CD14-positive monocyte (primary cell): Measurements from ENCODE around the gene ERG. TPM values are rescaled to one million over a fixed set of nuclear protein-coding genes. Genes with fewer than 3 reads are reported as not detected.
A peak's percentile ranks its signal among the peaks of the same experiment; 100 is the strongest.

Source experiments
- DNase-seq, 3 donors: peaks; one replicate each; pipeline ENCODE4 v3.0.0-alpha.2; 2011 to 2022
- H2AFZ ChIP-seq: 2 replicates; pipeline ENCODE4 v1.6.0; 2012; ENCODE audit warnings: mild to moderate bottlenecking, low read depth, low read length, inconsistent platforms; ENCODE audit not compliant: insufficient read depth, poor library complexity, severe bottlenecking
- H3K27ac ChIP-seq, 2 donors: 1 replicate in 1 of 2; 2 replicates in 1 of 2; pipeline ENCODE4 v1.5.1; 2012 to 2013; ENCODE audit warnings: low read length in 2 of 2, control low read depth in 1 of 2, inconsistent platforms in 1 of 2, low read depth in 1 of 2, mild to moderate bottlenecking in 1 of 2
- H3K27me3 ChIP-seq, 2 donors: one replicate each; pipeline versions ENCODE4 v1.6.0 to v1.6.1; 2011 to 2013; ENCODE audit warnings: low read length in 2 of 2; ENCODE audit not compliant: control insufficient read depth in 2 of 2, insufficient read depth in 2 of 2
- H3K36me3 ChIP-seq, 2 donors: replicated peaks in 1 of 2; 1 replicate in 1 of 2; 2 replicates in 1 of 2; pipeline versions ENCODE4 v1.5.1 to v1.6.1; 2012 to 2013; ENCODE audit warnings: low read length in 2 of 2, control low read depth in 1 of 2, inconsistent platforms in 1 of 2, mild to moderate bottlenecking in 1 of 2; ENCODE audit not compliant: insufficient read depth in 2 of 2, control insufficient read depth in 1 of 2
- H3K4me1 ChIP-seq, 2 donors: 1 replicate in 1 of 2; 2 replicates in 1 of 2; pipeline versions ENCODE4 v1.5.1 to v1.6.1; 2012 to 2013; ENCODE audit warnings: low read length in 2 of 2, control low read depth in 1 of 2, inconsistent platforms in 1 of 2, mild to moderate bottlenecking in 1 of 2, moderate library complexity in 1 of 2; ENCODE audit not compliant: insufficient read depth in 2 of 2, control insufficient read depth in 1 of 2
- H3K4me2 ChIP-seq: replicated peaks from 2 replicates; pipeline ENCODE3; 2012; ENCODE audit warnings: low read length, moderate library complexity, mild to moderate bottlenecking; ENCODE audit not compliant: poor library complexity, severe bottlenecking; ENCODE audit errors: extremely low read depth
- H3K4me3 ChIP-seq, 3 experiments: fragments of 200-600 bp in 1 of 3; sonication (generic) in 1 of 3; replicated peaks in 1 of 3; 1 replicate in 2 of 3; 2 replicates in 1 of 3; pipeline ENCODE4 v1.5.1; 2011 to 2013; ENCODE audit warnings: low read length in 3 of 3, mild to moderate bottlenecking in 3 of 3, control low read depth in 2 of 3, low read depth in 2 of 3, inconsistent platforms in 1 of 3, moderate library complexity in 1 of 3
- H3K79me2 ChIP-seq: 2 replicates; pipeline ENCODE4 v1.6.0; 2012; ENCODE audit warnings: mild to moderate bottlenecking, control low read depth, inconsistent platforms, low read length, moderate library complexity; ENCODE audit not compliant: insufficient read depth
- H3K9ac ChIP-seq: 2 replicates; pipeline ENCODE4 v1.6.0; 2017; ENCODE audit warnings: low read length, mild to moderate bottlenecking; ENCODE audit not compliant: insufficient read depth, poor library complexity, severe bottlenecking
- H3K9me3 ChIP-seq, 2 donors: replicated peaks in 1 of 2; 1 replicate in 1 of 2; 2 replicates in 1 of 2; pipeline versions ENCODE4 v1.5.1 to v1.6.1; 2012 to 2013; ENCODE audit warnings: low read length in 2 of 2, control low read depth in 1 of 2; ENCODE audit not compliant: control insufficient read depth in 1 of 2, insufficient read depth in 1 of 2
- H4K20me1 ChIP-seq: 2 replicates; pipeline ENCODE4 v1.6.0; 2012; ENCODE audit warnings: mild to moderate bottlenecking, low read length, control low read depth, moderate library complexity; ENCODE audit not compliant: insufficient read depth
- H3K27ac Mint-ChIP-seq, 7 donors: one replicate each; pipeline ENCODE4 v1.8.0; 2020; ENCODE audit warnings: mild to moderate bottlenecking in 7 of 7, mixed read lengths in 7 of 7, moderate library complexity in 6 of 7, inconsistent platforms in 2 of 7
- H3K27me3 Mint-ChIP-seq, 3 donors: one replicate each; pipeline ENCODE4 v1.8.0; 2021 to 2022; ENCODE audit warnings: low read depth in 3 of 3, mild to moderate bottlenecking in 3 of 3, mixed read lengths in 3 of 3, moderate library complexity in 3 of 3, inconsistent platforms in 1 of 3
- H3K36me3 Mint-ChIP-seq, 2 donors: one replicate each; pipeline ENCODE4 v1.8.0; 2020; ENCODE audit warnings: mixed read lengths in 2 of 2, inconsistent platforms in 1 of 2, mild to moderate bottlenecking in 1 of 2
- H3K4me1 Mint-ChIP-seq: one replicate; pipeline ENCODE4 v1.8.0; 2020; ENCODE audit warnings: mild to moderate bottlenecking, mixed read lengths
- H3K4me3 Mint-ChIP-seq, 2 donors: one replicate each; pipeline ENCODE4 v1.8.0; 2020; ENCODE audit warnings: mild to moderate bottlenecking in 2 of 2, mixed read lengths in 2 of 2, moderate library complexity in 1 of 2
- H3K9me3 Mint-ChIP-seq, 7 donors: one replicate each; pipeline ENCODE4 v1.8.0; 2020 to 2022; ENCODE audit warnings: mixed read lengths in 7 of 7, mild to moderate bottlenecking in 6 of 7, moderate library complexity in 6 of 7, inconsistent platforms in 2 of 7
- CTCF ChIP-seq: fragments of 200-600 bp; IDR thresholded peaks from one replicate; pipeline ENCODE4 v1.8.0; 2022; ENCODE audit warnings: antibody characterized with exemption, mild to moderate bottlenecking
- WGBS: methylation state at CpG from one replicate; pipeline ENCODE4 v1.1.5; 2013; ENCODE audit warnings: missing lambda C conversion rate; ENCODE audit not compliant: insufficient coverage; 5-methylcytosine and 5-hydroxymethylcytosine counted together
- intact Hi-C, 2 donors: fragments of 100-400 bp; cut with micrococcal nuclease; formaldehyde crosslinking; loops; one replicate each; pipeline versions ENCODE4 v1.15.0 to v1.15.1; 2023
- polyA plus RNA-seq, 3 donors: library from polyadenylated mRNA; depleted of rRNA in 1 of 3; unstranded in 2 of 3; stranded (reverse) in 1 of 3; fragments of 300-500 nt in 2 of 3; fragments of >200 nt in 1 of 3; fragmentation: Illumina TruSeq in 2 of 3; gene quantifications; 1 replicate in 2 of 3; 2 replicates in 1 of 3; pipeline ENCODE4 v1.2.3, GENCODE V29; 2012 to 2021

ERG gene
- polyA plus RNA-seq, 3 donors = 0.16 to 0.22 TPM; not detected in 1

GRCh38 chr21:38354746-38355145 is 143.5 kb downstream of the ERG start:
- no peak overlapping the region for H3K4me2 ChIP-seq
- no peaks in the 10 kb centered on the region for H4K20me1 ChIP-seq
- WGBS = no CpG with 5 or more reads among the region's 2 CpGs
- H3K4me1 ChIP-seq = peaks cover 25 to 28% of the 10 kb centered on the region in 2 donors
- no peaks in the 10 kb centered on the region for H3K27me3 ChIP-seq
- no peak overlapping the region for H2AFZ ChIP-seq
- no peak overlapping the region for H3K4me3 ChIP-seq
- no peaks in the 10 kb centered on the region for H3K36me3 ChIP-seq
- Mint-ChIP-seq H3K27ac (peak overlapping the region in 1 of 7 donors; percentile 37), H3K27me3 (peaks cover 4 to 12% (median 5%) of the 10 kb centered on the region in 3 donors), H3K4me3 (no peak overlapping the region), H3K36me3 (peaks cover 0 to 4% of the 10 kb centered on the region in 2 donors), H3K4me1 (peaks cover 35% of the 10 kb centered on the region), H3K9me3 (peaks cover 0 to 4% (median 1%) of the 10 kb centered on the region in 7 donors)
- H3K27ac ChIP-seq = no peak overlapping the region
- H3K9ac ChIP-seq = no peak overlapping the region
- intact Hi-C loops = loop anchor here (1.0 to 10.0 kb wide), 7 partner anchors 57 to 650 kb away; no protein-coding TSS in a partner anchor
- no peaks in the 10 kb centered on the region for H3K9me3 ChIP-seq
- TF ChIP-seq CTCF = no peak
- no peak for DNase-seq
- H3K79me2 ChIP-seq = no peaks in the 10 kb centered on the region

- TF ChIP-seq CTCF = no peak
- H3K27ac Mint-ChIP-seq = peak overlapping the region in 1 of 7 donors; percentile 42
- H3K79me2 ChIP-seq = no peaks in the 10 kb centered on the region
- H3K4me1 Mint-ChIP-seq = peaks cover 35% of the 10 kb centered on the region
- intact Hi-C loops = loop anchor here (1.0 to 10.0 kb wide), 3 partner anchors 57 to 649 kb away; no protein-coding TSS in a partner anchor
- no peaks in the 10 kb centered on the region for H4K20me1 ChIP-seq
- no peak overlapping the region for H3K4me3 ChIP-seq
- peaks cover 0 to 3% (median 1%) of the 10 kb centered on the region in 7 donors for H3K9me3 Mint-ChIP-seq
- H2AFZ ChIP-seq = peak overlapping the region; percentile 31
- H3K4me3 Mint-ChIP-seq = no peak overlapping the region
- DNase-seq = no peak
- no peaks in the 10 kb centered on the region for H3K27me3 ChIP-seq
- WGBS = 97% methylated on average over 10 of the region's 10 CpGs
- H3K4me2 ChIP-seq = no peak overlapping the region
- peaks cover 25 to 28% of the 10 kb centered on the region in 2 donors for H3K4me1 ChIP-seq
- H3K27me3 Mint-ChIP-seq = peaks cover 4 to 12% (median 4%) of the 10 kb centered on the region in 3 donors
- H3K9ac ChIP-seq = no peak overlapping the region
- peaks cover 0 to 4% of the 10 kb centered on the region in 2 donors for H3K36me3 Mint-ChIP-seq
- no peaks in the 10 kb centered on the region for H3K9me3 ChIP-seq
- H3K36me3 ChIP-seq = no peaks in the 10 kb centered on the region
- no peak overlapping the region for H3K27ac ChIP-seq
Observed at GRCh38 chr21:38354231-38354630, 144.0 kb downstream of the ERG start.
